IMR-90 (cell line): ENCODE data around the gene ELAVL1.

Source experiments
- CHD1 ChIP-seq: IDR thresholded peaks from 2 replicates; pipeline ENCODE4 v1.6.1; 2012; ENCODE audit warnings: low read depth, low read length, improper control_type of control experiment
- MXI1 ChIP-seq: IDR thresholded peaks from 2 replicates; pipeline ENCODE4 v1.6.1; 2012; ENCODE audit warnings: low read depth, mild to moderate bottlenecking, low read length, moderate library complexity, borderline replicate concordance
- POLR2A ChIP-seq: IDR thresholded peaks from 2 replicates; pipeline ENCODE4 v1.6.1; 2012; ENCODE audit warnings: mild to moderate bottlenecking, low read depth, low read length
- RAD21 ChIP-seq: IDR thresholded peaks from 2 replicates; pipeline ENCODE4 v1.6.1; 2012; ENCODE audit warnings: low read length, improper control_type of control experiment
- RCOR1 ChIP-seq: IDR thresholded peaks from 2 replicates; pipeline ENCODE4 v1.6.1; 2012; ENCODE audit warnings: mild to moderate bottlenecking, low read length, improper control_type of control experiment; ENCODE audit not compliant: insufficient replicate concordance
- SMC3 ChIP-seq: fragments of 150-350 bp; IDR thresholded peaks from 2 replicates; pipeline ENCODE4 v1.6.1; 2016; ENCODE audit warnings: low read depth, mild to moderate bottlenecking, antibody characterized with exemption, low read length, moderate library complexity
- TF ChIP-seq, protein P1 (sequence below): conservative IDR thresholded peaks from 2 replicates; pipeline ENCODE4 v1.5.1; 2012; ENCODE audit warnings: mild to moderate bottlenecking, low read depth, low read length, improper control_type of control experiment
- TF ChIP-seq, protein P2 (sequence below): fragments of 150-350 bp; IDR thresholded peaks from 2 replicates; pipeline ENCODE4 v1.6.1; 2017; ENCODE audit warnings: mild to moderate bottlenecking, antibody characterized with exemption, low read length, low read depth

DNA sequence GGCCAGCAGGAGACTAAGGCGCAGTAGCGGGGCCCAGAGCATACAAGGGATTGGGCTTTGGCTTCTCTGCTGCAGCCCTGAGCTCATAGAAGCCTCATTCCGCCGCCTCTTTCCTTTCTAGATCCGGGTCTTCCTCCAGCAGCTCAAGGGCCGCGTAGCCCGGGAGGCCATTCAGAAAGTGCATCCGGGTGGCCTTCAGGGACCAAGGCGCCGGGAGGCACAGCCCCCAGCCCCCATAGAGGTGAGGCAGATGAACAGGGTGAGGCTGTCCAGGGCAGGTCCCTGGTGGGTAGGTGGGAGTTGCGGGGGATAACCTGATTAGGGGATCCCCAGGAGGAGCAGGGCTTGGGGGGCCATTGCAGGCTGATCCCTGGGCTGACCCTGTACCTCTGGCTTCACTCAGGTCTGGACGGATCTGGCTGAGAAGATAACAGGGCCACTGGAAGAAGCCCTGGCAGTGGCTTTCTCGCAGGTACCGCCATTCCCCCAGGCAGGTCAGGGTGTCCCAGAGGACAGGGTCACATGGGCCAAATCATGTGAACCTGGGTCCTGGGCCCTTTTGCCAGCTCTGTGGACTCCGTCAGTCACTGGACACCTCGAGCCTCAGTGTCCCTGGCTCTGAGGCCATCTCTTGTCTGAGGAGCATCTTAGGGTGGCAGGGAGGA is 84.0 kb downstream of the ELAVL1 start:
- TF ChIP-seq, protein P1, sequence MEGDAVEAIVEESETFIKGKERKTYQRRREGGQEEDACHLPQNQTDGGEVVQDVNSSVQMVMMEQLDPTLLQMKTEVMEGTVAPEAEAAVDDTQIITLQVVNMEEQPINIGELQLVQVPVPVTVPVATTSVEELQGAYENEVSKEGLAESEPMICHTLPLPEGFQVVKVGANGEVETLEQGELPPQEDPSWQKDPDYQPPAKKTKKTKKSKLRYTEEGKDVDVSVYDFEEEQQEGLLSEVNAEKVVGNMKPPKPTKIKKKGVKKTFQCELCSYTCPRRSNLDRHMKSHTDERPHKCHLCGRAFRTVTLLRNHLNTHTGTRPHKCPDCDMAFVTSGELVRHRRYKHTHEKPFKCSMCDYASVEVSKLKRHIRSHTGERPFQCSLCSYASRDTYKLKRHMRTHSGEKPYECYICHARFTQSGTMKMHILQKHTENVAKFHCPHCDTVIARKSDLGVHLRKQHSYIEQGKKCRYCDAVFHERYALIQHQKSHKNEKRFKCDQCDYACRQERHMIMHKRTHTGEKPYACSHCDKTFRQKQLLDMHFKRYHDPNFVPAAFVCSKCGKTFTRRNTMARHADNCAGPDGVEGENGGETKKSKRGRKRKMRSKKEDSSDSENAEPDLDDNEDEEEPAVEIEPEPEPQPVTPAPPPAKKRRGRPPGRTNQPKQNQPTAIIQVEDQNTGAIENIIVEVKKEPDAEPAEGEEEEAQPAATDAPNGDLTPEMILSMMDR: no peak
- TF ChIP-seq RAD21: no peak
- no peak for TF ChIP-seq POLR2A
- TF ChIP-seq CHD1: no peak
- TF ChIP-seq, protein P2, sequence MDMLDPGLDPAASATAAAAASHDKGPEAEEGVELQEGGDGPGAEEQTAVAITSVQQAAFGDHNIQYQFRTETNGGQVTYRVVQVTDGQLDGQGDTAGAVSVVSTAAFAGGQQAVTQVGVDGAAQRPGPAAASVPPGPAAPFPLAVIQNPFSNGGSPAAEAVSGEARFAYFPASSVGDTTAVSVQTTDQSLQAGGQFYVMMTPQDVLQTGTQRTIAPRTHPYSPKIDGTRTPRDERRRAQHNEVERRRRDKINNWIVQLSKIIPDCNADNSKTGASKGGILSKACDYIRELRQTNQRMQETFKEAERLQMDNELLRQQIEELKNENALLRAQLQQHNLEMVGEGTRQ: no peak
- TF ChIP-seq SMC3: no peak
- no peak for TF ChIP-seq RCOR1
- no peak for TF ChIP-seq MXI1
